ENCODE measurements around the gene TMEM250. TPM values are rescaled to one million over a fixed set of nuclear protein-coding genes. Genes with fewer than 3 reads are reported as not detected.
"Not testable (repeated sequence)": the region's sequence is repeated elsewhere in the genome, so short reads cannot be mapped to it uniquely, and the experiment has no call there.

The TMEM250 gene
- 26.4 TPM for total RNA-seq

GRCh38 chr9:136118320-136119060 lies at the start of gene TMEM250:
Gene TMEM250, minus strand, starts transcription at chr9:136118875. Its CDS starts 1,975 bp downstream, at chr9:136116900.
- peak; percentile 92 for DNase-seq

GRCh38 chr9:136163248-136163850 lies 44.7 kb upstream of the TMEM250 start:
- no peak for DNase-seq

- DNase-seq, result no peak
Observed at GRCh38 chr9:136160995-136161610, 42.4 kb upstream of the TMEM250 start.

- no peak for DNase-seq
Observed at GRCh38 chr9:136160381-136160841, 41.7 kb upstream of the TMEM250 start.

- no peak for DNase-seq
Observed at GRCh38 chr9:136159851-136160250, 41.2 kb upstream of the TMEM250 start.

- no peak for DNase-seq
Observed at GRCh38 chr9:136157477-136158265, 39.0 kb upstream of the TMEM250 start.

GRCh38 chr9:136156209-136157120 lies 37.8 kb upstream of the TMEM250 start:
- DNase-seq, result no peak

GRCh38 chr9:136155576-136155975 lies 36.9 kb upstream of the TMEM250 start:
- DNase-seq, result no peak

GRCh38 chr9:136154943-136155342 lies 36.3 kb upstream of the TMEM250 start:
- no peak for DNase-seq

- no peak for DNase-seq
Observed at GRCh38 chr9:136153381-136154065, 34.8 kb upstream of the TMEM250 start.

GRCh38 chr9:136152931-136153330 lies 34.3 kb upstream of the TMEM250 start:
- DNase-seq, result no peak

GRCh38 chr9:136152543-136152866 lies 33.8 kb upstream of the TMEM250 start:
- no peak for DNase-seq

GRCh38 chr9:136151848-136152542 lies 33.3 kb upstream of the TMEM250 start:
- no peak for DNase-seq

- DNase-seq, result no peak
Observed at GRCh38 chr9:136151214-136151804, 32.6 kb upstream of the TMEM250 start.

- DNase-seq, result not testable (repeated sequence)
Observed at GRCh38 chr9:136150664-136151213, 32.1 kb upstream of the TMEM250 start.

- no peak for DNase-seq
Observed at GRCh38 chr9:136149853-136150252, 31.2 kb upstream of the TMEM250 start.

GRCh38 chr9:136149337-136149736 lies 30.7 kb upstream of the TMEM250 start:
- no peak for DNase-seq

- DNase-seq, result no peak
Observed at GRCh38 chr9:136148766-136149165, 30.1 kb upstream of the TMEM250 start.

GRCh38 chr9:136147890-136148714 lies 29.4 kb upstream of the TMEM250 start:
- no peak for DNase-seq

All from occipital lobe (tissue), 2 donors.